Right forelimb (tissue), 1 donor: ENCODE measurements around the gene FADD.
"Not testable (repeated sequence)": the region's sequence is repeated elsewhere in the genome, so short reads cannot be mapped to it uniquely, and the experiment has no call there.

Source experiments
- DNase-seq: peaks from one replicate; pipeline ENCODE4 v3.0.0-alpha.2; 2018

FADD gene

GRCh38 chr11:70205766-70206165, 2.7 kb downstream of the FADD start:
- DNase-seq, result no peak

DNA sequence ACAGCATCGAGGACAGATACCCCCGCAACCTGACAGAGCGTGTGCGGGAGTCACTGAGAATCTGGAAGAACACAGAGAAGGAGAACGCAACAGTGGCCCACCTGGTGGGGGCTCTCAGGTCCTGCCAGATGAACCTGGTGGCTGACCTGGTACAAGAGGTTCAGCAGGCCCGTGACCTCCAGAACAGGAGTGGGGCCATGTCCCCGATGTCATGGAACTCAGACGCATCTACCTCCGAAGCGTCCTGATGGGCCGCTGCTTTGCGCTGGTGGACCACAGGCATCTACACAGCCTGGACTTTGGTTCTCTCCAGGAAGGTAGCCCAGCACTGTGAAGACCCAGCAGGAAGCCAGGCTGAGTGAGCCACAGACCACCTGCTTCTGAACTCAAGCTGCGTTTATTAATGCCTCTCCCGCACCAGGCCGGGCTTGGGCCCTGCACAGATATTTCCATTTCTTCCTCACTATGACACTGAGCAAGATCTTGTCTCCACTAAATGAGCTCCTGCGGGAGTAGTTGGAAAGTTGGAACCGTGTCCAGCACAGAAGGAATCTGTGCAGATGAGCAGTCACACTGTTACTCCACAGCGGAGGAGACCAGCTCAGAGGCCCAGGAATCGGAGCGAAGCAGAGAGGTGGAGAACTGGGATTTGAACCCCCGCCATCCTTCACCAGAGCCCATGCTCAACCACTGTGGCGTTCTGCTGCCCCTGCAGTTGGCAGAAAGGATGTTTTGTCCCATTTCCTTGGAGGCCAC, 3.3 kb downstream of the FADD start:
- no peak for DNase-seq

DNA sequence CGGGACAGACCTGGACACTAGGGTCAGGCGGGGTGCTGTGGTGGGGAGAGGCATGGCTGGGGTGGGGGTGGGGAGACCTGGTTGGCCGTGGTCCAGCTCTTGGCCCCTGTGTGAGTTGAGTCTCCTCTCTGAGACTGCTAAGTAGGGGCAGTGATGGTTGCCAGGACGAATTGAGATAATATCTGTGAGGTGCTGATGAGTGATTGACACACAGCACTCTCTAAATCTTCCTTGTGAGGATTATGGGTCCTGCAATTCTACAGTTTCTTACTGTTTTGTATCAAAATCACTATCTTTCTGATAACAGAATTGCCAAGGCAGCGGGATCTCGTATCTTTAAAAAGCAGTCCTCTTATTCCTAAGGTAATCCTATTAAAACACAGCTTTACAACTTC, 3.9 kb downstream of the FADD start:
- no peak for DNase-seq

DNA sequence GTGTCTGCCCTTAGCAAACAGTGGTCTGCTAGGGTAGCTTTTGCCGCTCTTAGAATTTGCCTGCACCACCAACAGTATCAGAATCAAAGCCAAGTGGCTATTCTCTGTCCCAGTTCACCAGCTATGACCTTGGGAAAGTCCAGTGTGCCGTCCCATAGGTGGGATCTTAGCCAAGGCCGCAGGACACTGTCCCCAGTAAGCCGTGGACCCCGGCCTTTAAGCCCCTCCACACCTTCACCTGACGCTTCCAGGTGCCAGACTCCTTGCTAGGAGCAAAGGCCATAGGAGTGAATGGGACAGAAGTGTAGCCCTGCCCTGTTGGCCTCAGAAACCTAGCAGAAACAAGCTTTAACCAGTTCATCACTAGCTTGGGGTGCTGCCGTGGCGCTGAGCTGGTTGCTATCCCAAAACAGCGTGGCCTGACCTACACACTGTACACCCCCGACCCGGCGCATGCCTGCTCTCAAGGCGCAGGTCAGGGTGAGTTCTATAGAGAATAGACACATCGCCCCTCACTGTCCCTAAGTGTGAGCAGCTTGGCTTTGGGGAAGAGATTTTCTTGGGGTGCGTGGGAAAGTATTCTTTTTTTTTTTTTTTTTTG, 4.5 kb downstream of the FADD start:
- no peak for DNase-seq

- no peak for DNase-seq
Observed at GRCh38 chr11:70209391-70209912, 6.4 kb downstream of the FADD start.

DNA sequence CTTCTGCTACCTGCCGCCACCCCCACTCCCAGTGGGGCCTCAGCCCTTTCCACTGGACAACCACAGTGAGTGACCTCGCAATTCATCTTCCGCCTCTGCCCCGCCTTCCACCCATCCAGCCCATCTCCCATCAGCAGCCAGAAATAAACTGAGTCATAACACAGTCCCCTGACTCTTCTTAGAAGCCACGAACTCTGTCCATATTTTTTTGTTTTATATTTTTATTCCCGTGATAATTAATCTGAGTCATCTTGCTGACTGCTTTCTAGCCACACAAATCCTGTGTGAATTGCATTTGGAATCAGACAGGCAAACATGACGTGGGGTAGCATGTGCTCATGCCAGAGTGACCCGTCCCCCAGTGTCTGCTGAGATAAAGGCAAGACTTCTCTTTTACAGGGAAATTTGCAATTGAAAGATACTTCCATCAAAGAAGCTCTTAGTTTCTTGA, 7.0 kb downstream of the FADD start:
- DNase-seq, result no peak

DNA sequence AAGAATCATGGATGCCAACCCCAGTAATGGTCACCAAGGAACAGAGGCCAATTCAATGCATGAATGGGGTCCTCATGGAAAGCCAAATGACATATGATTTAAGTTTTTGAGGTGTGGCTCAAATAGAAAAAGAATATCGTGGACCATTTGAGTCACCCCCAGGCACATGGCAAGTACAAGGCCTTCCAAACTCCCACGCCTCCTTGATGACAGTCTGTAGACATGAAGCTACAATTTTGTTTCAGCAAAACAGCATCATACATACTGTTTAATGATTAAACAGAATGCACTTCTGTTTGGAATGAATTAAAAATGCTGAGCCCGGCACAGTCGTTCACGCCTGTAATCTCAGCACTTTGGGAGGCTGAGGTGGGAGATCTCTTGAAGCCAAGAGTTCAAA, 7.4 kb downstream of the FADD start:
- DNase-seq, result no peak

- DNase-seq, result no peak
Observed at GRCh38 chr11:70212227-70212811, 9.2 kb downstream of the FADD start.

DNA sequence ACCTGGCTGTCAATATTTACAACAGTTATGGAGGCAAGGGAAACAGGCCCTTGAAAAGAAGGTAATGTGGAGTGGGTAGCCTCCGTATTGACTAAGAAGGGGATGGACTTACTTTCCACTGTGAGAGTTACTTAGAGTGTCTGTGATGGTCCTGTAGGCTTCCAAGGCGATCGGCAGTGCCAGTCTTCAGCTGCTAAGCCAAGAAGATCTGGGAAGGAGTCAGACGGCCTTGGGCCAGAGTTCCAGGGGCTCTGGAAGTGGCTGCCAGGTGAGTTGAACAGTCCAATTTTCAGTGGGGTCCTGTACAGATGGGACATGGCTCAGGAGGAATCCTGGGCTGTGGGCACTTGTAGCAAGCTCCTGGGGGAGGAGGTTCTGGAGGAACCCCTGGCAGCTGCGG, 14.3 kb downstream of the FADD start:
- not testable (repeated sequence) for DNase-seq

- DNase-seq, result not testable (repeated sequence)
Observed at GRCh38 chr11:70218076-70218475, 15.0 kb downstream of the FADD start.

GRCh38 chr11:70220136-70220535, 17.0 kb downstream of the FADD start:
- no peak for DNase-seq

GRCh38 chr11:70220920-70221319, 17.8 kb downstream of the FADD start:
- DNase-seq, result no peak

DNA sequence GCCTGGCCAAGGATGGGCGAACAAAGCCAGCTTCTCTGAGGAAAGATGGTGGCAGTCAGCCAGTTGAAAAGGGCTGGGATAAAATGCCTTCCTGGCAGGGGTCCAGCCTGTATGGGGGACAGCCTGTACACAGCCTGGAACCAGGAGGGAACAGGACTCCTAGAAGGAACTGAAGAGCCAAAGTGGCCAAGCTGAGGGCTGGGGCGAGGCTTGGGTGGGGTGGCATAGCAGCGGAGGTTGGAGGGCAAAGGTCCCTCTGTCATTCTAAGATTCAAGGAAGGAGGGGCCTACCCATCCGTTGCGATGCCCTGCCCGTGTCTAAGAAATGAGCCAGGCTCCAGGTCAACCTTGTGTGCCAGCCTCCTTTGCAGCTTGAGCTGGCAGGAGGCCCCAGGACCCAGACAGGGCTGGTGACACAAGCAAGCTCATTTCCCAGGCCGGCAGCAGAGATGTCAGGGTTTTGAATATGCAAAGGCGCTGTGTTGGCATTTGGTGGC, 22.6 kb downstream of the FADD start:
- DNase-seq, result no peak

DNA sequence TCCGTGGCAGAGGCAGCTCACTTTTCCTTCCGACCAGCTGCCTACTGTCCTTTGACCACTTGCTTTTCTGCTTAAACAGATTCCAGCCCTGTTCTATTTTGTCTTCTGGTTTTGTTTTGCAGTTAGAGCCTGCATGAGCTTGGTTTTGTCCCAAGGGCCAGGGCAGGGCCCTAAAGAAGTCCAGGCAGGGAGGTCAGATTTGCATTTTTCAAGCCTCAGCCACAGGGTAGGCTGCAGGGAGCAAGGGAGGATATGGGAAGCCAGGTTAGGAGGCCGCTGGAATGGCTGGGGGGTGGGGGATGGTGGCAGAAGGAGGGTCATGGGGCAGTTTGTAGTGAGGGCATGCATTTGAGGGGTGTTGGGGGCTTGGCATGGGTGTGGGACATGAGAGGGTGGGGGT, 23.1 kb downstream of the FADD start:
- DNase-seq, result no peak

DNA sequence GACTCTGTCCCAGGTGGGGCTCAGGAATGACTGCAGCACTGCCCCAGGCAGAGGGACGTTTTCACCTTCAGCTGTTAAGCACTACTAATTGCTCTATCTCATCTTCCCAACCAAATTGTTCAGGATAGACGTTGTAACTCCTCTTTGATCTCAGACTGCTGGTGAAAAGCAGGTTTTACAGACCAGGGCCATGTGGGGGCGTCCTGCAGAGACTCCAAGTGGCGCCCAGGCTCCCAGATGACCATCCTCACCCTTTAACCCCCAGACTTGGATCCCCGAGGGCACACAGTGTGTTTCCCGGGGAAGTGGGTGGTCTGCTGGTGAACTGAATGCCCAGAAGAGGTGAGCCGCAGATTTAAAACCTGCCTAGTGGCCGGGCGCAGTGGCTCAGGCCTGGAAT, 23.9 kb downstream of the FADD start:
- no peak for DNase-seq

GRCh38 chr11:70229737-70230136, 26.6 kb downstream of the FADD start:
- no peak for DNase-seq

GRCh38 chr11:70230151-70230839, 27.2 kb downstream of the FADD start:
- no peak for DNase-seq

GRCh38 chr11:70230840-70231710, 28.0 kb downstream of the FADD start:
- no peak for DNase-seq

GRCh38 chr11:70233034-70233433, 29.9 kb downstream of the FADD start:
- no peak for DNase-seq

DNA sequence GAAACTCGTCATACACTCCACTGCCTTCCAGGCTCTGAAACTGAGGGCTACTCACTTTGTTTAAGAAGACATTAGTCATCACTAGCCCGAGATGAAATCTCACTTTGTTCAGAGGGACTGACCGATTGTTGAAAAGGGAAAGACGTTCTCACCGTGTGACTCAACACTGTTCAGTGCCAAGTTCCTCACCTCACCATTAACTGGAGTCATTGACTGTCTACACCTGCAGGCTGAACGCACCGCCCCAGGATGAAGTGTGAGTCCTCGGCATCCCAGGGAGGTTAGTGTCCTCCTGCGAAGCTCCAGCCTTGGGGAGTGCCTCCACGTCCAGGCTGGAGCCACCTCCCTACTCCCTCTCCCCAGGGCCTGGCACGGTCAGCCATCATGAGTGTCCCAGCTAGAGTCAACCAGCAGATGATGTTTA, 30.4 kb downstream of the FADD start:
- DNase-seq, result no peak

- DNase-seq, result no peak
Observed at GRCh38 chr11:70233962-70234361, 30.9 kb downstream of the FADD start.

GRCh38 chr11:70240337-70240736, 37.2 kb downstream of the FADD start:
- no peak for DNase-seq
